ENCODE measurements around the gene ZNF687.
"Not testable (repeated sequence)": the region's sequence is repeated elsewhere in the genome, so short reads cannot be mapped to it uniquely, and the experiment has no call there.

DNA sequence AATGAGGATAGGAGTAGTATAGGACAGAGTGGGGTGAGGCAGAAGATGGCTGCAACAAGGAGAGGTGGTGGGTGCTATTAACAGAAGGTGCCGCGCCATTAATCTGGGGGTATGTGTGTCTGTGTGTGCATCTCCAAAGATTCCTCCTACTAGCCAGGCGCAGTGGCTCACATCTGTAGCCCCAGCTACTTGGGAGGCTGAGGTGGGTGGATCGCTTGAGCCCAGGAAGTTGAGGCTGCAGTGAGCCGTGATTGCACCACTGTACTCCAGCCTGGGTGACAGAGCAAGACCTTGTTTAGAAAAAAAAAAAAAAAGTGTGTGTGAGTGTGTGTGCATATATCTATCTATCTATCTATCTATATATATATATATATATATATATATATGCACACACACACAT is 6.8 kb upstream of the ZNF687 start:
- TF ChIP-seq EZH2 (IDR thresholded peaks at IDR 0.05; ENCODE audit: low read length): not testable (repeated sequence)
- TF ChIP-seq, protein P1, sequence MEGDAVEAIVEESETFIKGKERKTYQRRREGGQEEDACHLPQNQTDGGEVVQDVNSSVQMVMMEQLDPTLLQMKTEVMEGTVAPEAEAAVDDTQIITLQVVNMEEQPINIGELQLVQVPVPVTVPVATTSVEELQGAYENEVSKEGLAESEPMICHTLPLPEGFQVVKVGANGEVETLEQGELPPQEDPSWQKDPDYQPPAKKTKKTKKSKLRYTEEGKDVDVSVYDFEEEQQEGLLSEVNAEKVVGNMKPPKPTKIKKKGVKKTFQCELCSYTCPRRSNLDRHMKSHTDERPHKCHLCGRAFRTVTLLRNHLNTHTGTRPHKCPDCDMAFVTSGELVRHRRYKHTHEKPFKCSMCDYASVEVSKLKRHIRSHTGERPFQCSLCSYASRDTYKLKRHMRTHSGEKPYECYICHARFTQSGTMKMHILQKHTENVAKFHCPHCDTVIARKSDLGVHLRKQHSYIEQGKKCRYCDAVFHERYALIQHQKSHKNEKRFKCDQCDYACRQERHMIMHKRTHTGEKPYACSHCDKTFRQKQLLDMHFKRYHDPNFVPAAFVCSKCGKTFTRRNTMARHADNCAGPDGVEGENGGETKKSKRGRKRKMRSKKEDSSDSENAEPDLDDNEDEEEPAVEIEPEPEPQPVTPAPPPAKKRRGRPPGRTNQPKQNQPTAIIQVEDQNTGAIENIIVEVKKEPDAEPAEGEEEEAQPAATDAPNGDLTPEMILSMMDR (optimal IDR thresholded peaks at IDR 0.05 in 1 of 3, IDR thresholded peaks at IDR 0.05 in 1 of 3, conservative IDR thresholded peaks at IDR 0.05 in 1 of 3; ENCODE audit: extremely low read depth in 1 of 3, insufficient read depth in 2 of 3, low read length in 3 of 3): not testable (repeated sequence)
